HG02840 (cell line): ENCODE measurements around the gene RFX2.
"Not testable (repeated sequence)": the region's sequence is repeated elsewhere in the genome, so short reads cannot be mapped to it uniquely, and the experiment has no call there.

Experiments used
- ATAC-seq: cut with Tn5 transposase; IDR thresholded peaks from one replicate; pipeline ENCODE4 v1.9.1; 2021; ENCODE audit warnings: mild to moderate bottlenecking, moderate library complexity, moderate number of reproducible peaks; ENCODE audit not compliant: unreplicated experiment, low FRiP score

The RFX2 gene

DNA sequence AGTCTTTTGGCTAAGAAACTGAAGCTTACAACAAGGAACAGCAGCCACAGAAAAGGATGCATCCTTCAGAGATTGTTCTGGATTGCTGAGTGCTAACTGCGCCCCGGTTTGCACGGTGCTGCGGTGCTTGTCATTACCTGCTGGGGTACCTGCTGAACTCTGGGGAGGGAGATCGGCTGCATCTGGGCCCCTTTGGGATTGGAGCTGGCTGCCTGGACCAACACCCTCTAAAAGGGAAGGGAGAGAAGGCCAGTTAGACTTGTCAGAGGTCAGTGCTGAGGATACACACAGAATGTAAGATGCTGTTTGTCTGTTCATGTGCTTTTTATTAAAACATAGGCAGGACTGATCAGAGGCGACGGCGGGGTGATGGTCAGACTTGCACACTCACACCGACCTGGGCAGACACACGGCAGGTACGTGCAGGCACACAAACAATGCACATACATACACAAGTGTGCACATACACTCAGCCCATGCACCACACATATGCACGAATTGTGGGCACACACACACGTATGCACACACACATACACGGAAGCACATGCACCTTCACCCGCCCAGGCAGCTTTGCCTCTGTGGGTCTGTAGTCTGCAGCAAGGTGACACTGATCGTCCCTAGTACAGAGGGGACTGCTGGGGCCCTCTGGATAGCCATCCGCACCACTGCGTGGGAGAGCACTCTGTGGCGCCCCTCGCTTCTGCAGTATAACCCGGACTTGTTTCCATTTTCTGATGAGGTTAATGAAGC lies 66.1 kb downstream of the RFX2 start:
- no peak for ATAC-seq

DNA sequence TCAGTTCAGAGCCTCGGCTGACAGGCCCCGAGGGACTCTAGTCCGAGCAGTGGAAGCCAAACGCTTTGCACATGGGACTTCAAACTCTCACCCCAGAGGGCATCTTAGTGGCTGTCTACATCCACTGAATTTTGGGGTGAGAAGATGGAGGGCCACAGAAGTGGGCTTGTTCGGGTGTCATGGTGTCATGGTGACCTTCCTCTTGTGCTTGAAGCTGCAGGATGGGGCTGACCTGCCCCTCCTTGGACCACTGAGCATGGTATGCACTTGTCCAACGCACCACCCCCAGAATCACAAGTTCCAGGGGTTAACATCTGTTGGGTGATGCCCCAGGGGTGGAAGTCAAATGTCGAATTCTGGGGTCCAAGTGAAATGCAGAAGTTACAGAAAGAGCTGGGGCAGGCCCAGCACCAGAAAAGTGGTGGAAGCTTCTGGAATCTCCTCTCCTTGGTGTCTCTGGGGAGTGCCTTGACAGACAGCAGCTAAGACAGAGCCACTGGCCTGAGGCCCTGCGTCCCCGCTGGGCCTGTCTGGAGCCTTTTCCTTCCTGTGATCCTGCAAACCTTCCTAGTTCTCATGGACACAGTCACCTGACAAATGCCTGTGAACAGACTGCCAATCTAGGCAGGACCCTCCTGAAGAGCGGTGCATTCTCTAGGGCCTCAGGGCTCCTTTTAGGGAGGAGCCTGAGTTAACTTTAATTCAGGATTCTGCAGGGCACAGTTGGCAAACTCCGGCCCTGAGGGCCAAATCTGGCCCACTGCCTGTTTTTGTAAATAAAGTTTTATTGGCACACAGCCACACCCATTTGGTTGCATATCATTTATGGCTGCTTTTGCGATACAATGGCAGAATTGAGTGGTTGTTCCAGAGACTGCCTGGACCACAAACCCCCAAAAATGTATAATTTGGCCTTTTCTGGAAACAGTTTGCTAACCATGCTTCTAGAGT lies 67.2 kb downstream of the RFX2 start:
- ATAC-seq: no peak

DNA sequence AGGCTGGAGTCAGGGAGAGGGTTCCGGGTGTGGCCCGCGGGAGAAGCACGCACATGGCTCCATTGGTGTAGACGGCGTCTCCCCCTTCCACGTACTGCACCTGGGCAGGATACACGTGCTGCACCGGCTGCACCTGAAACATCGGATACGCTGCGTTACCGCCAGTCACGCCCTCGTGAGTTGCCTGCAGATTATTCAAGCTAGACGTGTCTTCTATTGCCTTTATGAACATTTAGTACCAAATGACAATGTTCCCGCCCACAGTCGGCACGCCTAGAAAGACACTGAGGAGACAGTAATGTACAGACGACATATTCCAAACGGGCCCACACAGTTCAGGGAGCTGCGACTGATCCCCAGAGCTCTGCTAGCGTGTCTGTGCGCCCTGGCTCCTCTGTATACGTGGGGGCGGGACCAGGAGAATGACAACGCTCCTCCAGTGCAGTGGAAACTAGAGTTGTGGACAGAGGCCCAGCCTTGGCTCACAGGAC lies 68.3 kb downstream of the RFX2 start:
- no peak for ATAC-seq

DNA sequence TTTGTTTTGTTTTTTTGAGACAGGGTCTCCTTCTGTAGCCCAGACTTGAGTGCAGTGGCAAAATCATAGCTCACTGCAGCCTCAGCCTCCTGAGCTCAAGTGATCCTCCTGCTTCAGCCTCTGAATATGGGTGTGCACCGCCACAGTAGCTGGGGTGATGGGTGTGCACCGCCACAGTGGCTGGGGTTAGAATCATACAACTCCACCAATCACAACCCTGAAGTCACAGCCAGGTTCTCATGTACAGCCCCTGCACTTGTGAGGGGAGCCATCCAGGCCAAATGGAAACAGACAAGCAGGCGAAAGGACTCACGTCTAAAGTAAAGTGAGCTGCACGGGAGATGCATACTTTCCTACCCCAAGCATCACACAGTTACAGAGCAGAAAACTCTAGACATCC lies 69.2 kb downstream of the RFX2 start:
- no peak for ATAC-seq

DNA sequence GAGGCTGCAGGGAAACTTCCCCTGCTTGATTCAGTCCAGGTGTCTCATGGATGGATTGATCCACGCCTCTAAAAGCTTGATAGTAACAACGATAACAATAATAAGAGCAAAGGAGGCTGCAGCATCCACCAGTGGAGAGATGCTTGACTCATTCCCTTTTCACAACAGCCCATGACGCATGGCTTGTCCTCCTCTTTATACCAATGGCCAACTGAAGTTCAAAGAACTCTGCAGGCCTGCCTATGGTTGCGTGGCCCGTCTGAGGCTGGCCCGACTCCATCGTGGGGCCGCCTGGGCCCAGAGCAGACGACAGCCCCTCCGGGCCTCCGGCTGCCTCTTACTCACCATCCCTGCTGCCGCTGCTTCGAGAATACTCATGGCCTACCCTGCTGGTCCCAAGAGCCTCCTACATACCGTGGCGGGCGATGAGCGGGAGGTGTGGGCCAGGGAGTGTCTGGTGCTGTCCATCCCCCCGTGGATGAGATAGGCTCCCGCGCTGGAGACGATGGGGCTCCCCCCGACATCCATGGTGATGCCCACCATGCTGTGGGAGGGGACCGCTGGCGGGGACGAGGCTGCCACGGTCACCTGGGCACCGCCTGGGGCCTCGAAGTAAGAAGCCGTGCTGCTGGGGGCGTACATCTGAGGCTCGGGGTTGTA lies 70.6 kb downstream of the RFX2 start:
- no peak for ATAC-seq

DNA sequence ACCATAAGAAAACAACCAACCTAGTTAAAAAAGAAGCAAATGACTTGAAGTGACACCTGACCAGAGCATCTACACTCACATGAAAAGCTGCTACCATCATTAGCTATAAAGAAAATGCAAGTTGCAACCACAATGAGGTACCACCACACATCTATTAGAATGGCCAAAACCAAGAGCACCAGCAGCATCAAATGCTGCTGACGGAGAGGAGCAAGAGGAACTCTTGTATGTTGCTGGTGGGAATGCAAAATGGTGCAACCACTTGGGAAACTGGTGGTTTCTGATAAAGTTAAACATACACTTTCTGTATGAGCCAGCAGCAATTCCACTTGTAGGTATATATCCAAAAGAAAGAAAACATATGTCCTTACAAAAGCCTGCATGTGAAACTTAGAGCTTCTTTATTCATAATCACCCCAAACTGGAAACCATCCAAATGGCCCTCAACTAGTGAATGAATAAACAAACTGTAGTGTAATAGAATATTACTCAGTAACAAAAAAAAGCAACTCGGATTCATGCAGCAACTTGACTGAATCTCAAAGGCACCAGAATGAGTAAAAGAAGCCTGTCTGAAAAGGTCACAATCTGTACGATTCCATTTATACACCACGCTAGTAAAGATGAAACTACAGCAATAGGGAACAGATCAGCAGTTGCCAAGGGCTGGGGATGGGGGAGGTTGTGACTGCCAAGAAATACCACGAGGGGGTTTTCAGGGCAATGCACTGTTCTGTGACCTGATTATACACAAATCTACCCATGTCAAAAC lies 71.5 kb downstream of the RFX2 start:
- no peak for ATAC-seq

DNA sequence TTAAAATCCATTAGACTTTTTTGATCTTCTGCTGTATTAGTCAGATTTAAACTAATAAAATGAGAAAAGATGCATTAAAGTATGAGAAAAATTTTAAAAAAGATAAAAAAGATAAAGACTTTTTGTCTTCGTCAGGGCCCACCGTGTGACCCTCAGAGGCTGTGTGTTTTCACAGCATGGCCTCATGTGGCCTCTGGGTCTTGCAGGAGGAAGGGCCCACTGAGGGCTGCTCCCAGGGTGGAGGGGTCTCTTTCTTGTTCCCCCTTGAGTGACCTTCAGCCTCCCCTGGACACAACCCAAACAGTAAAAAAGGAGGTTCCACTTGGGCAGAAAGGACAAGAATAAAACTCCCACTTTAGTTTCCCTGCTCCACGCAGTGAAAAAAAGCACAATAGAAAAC lies 75.3 kb downstream of the RFX2 start:
- no peak for ATAC-seq

DNA sequence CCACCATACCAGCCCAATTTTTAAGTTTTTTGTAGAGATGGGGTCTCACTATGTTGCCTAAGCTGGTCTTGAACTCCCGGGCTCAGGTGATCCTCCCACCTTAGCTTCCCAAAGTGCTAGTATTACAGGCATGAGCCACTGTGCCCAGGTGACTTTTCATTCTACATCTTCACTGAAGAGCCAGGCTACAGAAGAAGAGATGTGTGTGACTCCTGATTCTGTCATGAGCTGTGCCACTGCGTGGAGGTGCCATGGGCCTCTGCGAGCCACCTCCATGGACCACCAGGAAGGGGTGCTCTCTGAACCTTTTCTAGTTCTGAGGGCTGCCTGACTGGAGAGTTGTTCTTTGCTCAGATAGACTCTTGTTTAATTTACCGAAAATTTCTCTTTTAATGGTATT lies 75.8 kb downstream of the RFX2 start:
- ATAC-seq: no peak

DNA sequence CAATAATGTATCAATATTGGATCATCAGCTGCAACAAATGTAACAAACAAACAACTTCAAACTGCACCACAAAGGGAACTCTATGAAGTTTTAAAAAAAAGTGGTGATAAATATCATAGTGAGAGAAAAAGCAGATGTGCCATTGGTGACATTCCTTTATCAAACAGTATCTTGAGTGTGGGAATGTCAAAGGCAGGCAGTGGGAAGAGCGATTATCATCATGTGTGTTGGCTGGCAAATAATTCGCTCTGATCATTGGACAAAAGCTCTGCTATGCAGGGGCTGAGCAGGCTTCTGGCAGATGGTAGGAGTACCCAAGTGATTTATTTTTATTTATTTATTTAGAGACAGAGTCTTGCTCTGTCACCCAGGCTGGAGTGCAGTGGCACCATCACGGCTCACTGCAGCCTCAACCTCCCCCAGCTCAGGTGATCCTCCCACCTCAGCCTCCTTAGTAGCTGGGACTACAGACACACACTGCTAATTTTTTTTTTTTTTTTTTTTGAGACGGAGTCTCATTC lies 76.5 kb downstream of the RFX2 start:
- ATAC-seq: no peak

DNA sequence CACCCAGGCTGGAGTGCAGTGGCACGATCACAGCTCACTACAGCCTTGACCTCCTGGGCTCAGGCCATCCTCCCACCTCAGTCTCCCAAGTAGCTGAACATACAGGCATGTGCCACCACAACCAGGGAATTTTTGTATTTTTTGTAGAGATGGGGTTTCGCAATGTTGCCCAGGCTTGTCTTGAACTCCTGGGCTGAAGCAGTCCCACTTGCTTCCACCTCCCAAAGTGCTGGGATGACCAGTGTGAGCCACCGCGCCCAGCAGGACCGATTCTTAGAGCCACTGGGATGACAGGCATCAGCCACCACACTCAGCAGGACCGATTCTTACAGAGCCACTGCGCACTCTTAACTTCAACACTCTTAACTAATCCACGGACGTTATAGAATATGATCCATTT lies 77.5 kb downstream of the RFX2 start:
- no peak for ATAC-seq

DNA sequence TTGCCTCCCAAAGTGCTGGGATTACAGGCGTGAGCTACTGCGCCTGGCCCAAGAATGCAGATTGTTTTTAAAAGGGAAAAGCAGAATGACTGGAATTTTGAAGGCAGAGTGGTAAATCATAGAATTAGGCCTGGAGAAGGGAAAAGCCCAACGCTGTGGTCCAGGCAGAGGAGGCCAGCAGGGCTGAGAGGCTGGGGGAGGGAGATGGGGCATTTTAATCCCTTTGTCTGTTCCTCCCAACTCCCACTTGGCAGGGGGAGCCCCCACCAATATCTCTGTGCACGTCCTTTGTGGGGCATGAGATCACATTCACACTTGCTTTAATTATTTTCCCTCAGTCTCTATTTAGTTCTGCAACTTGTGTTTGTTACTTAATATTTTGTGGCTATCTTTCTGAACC lies 77.9 kb downstream of the RFX2 start:
- no peak for ATAC-seq

DNA sequence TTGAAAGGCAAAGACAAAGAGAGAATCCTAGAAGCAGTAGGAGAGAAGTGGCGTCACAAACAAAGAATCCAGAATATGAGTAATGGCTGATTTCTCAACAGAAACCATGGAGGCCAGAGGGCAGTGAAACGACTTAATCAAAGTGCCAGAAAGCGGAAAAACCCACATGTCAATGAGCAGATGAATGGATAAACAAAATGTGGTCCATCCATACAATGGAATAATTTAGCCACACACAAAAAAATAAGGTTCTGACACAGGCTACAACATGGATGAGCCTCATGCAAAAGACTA lies 80.1 kb downstream of the RFX2 start:
- ATAC-seq: no peak

DNA sequence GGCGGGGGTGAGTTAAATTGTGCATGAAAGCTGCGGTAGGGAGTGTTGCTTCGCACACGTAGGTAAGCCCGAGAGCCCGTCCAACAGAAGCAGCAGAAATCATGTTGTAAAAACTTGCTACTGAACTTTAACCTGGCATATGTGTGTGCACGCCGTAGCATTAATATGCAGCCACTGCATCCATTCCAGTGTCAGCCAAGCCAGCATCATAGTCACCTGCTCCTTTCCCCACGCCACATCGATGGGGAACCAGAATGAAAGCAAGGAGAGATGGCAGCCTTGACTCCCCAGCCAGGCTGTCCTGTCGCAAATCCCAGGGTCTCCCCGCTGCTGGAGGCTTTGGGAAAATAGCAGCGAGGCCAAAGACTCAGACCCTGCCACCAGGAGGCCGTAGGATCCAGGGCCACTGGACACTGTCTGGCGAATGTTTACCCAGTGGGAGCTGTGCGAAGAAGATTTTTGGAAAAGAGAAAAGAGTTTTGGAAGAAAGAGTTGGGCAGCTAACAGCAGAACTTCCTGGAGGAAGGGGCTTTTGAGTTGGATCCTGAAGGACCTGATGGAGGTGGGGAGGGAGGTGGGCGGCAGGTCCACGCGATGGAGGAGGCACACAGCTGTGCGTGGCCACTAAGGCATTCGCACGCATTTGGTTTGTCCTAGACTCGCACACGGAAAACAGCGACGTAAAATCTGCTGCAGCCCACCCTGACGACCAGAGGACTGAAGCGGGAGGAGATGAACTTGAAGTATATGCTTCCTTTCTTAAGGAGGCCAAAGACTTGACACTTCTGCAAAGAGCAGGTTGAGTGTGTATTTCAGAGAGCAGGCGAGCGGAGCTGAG lies 83.7 kb downstream of the RFX2 start:
- no peak for ATAC-seq

DNA sequence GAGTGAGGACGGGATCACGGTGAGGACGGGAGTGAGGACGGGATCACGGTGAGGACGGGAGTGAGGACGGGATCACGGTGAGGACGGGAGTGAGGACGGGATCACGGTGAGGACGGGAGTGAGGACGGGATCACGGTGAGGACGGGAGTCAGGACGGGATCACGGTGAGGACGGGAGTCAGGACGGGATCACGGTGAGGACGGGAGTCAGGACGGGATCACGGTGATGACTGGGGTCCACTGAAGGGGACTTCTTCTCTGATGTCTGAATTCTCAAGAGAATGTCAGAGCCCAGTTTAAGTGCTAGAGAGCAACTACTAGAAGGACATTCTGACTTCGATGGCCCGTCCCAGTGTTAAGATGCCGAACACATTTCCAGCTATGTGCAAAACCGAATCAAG lies 85.5 kb downstream of the RFX2 start:
- ATAC-seq: not testable (repeated sequence)

DNA sequence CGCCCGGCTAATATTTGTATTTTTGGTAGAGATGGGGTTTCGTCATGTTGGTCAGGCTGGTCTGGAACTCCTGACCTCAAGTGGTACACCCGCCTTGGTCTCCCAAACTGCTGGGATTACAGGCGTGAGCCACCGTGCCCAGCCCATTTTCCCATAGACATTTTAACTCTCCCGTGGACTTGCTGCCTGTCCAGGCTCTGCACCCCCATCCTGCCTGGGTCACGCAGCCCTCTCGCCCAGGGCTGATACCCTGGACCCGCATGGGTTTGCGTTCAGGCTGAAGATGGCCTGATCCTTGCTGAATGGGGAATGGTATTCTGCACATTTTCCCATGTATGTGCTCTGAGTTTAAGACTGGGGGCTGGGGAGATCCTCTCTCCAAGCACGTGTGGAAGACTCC lies 86.4 kb downstream of the RFX2 start:
- ATAC-seq: no peak

DNA sequence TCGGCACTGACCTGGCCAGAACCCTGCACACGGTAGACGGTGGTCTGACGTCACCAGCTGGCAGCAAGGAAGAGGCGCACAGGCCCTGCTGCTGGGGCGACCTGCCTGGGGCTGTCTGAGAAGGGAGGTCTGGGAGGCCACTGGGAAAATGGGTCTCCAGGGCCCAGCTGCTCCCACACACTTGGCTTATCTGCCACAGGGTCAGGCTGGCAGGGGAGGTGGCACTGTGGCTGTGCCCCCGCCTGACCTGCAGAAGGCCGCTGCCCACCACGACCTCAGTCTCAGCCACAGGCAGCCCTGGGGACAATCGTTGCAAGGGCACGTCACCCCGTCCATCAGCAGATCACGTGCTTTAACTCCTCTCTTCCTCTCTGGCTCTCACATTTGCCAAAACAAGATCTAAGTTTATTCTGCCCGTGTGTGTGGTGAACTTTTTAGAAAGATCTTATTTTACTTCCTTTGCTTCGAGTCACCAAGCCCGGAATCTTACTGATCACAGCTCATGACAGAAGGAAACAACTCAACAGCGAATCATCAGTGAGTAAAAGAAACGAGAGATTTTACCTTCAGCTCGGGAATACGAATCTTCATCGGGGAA lies 87.1 kb downstream of the RFX2 start:
- no peak for ATAC-seq

DNA sequence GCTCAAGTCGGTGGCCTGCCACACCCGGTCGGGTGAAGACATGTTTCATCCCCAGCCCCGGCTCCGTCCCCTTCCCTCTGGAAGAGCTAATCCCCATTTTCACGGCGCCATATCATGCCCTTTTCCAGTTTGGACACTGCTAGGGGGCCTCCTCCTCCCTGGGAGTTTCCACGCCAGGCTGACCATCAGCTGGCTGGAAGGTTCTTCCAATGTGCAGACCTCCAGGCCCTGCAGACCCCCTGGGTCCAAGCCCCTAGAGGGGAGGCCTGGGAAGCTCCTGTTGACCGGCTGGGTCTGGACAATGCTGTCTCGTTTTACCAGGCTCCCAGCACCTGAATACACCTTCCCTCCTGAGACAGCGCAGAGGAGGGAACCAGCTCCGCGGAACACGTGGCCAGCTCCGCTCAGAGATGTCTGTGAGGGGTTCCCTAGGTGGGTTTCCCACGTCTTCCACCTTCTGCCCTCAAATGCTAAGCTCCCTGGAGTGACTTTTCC lies 87.7 kb downstream of the RFX2 start:
- no peak for ATAC-seq

DNA sequence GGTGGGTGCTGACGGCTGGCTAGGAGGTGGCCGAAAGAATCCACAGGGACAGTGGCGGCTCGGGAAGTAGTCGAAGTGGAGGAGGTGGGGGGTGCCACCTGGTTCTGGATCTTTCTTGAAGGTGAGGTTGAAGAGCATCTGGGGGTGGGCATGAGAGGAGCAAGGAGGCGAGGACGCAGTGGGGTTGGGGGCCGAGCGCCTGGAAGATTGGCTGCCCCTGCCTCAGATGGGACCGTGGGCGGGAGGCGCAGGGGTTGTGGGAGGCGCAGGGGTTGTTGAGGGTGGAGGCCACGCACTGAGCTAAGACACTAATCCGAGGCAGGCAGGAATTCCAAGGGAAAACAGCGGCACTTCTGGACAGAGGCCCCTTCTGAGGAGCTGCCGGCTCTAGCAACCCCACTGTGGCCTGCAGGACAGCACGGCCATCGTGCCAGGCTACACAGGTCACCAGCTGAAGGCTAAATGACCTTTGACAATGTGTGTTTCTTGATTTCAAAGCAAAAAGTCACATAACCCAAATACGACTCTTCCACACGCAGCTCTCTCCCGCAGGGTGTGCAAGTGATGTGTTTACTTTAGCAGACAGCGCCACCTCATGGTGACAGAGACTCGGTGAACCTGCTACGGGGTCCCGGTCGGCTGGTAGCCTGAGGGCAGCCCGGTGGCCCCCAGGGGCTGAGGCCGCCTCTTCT lies 88.3 kb downstream of the RFX2 start:
- ATAC-seq: no peak
